H9 (cell line): ENCODE data around the gene IGF1R. TPM values are rescaled to one million over a fixed set of nuclear protein-coding genes. Genes with fewer than 3 reads are reported as not detected.

ENCODE experiments used
- DNase-seq: peaks from one replicate; pipeline ENCODE4 v3.0.0-alpha.2; 2017
- H2AFZ ChIP-seq: one replicate; pipeline ENCODE4 v1.6.1; 2013; ENCODE audit warnings: mild to moderate bottlenecking, low read length, control low read depth, moderate library complexity
- H2AK5ac ChIP-seq: 2 replicates; pipeline ENCODE4 v1.6.1; 2013; ENCODE audit warnings: low read length, control low read depth, mixed read lengths; ENCODE audit not compliant: insufficient read length
- H2BK120ac ChIP-seq: one replicate; pipeline ENCODE4 v1.6.1; 2013; ENCODE audit warnings: low read depth, mild to moderate bottlenecking, low read length, control low read depth, inconsistent platforms; ENCODE audit not compliant: poor library complexity, severe bottlenecking
- H2BK12ac ChIP-seq: 2 replicates; pipeline ENCODE4 v1.6.1; 2013; ENCODE audit warnings: low read length, control low read depth, mixed read lengths, low read depth; ENCODE audit not compliant: insufficient read length
- H2BK15ac ChIP-seq: 2 replicates; pipeline ENCODE4 v1.6.1; 2013; ENCODE audit warnings: low read depth, low read length, control low read depth
- H2BK20ac ChIP-seq: one replicate; pipeline ENCODE4 v1.6.1; 2013; ENCODE audit warnings: low read depth, mild to moderate bottlenecking, low read length, control low read depth, inconsistent platforms; ENCODE audit not compliant: poor library complexity, severe bottlenecking
- H2BK5ac ChIP-seq: 2 replicates; pipeline ENCODE4 v1.6.1; 2013; ENCODE audit warnings: low read length, control low read depth, mixed read lengths; ENCODE audit not compliant: insufficient read length
- H3K14ac ChIP-seq: 2 replicates; pipeline ENCODE4 v1.6.1; 2013; ENCODE audit warnings: low read length, control low read depth; ENCODE audit not compliant: insufficient read depth
- H3K18ac ChIP-seq: 2 replicates; pipeline ENCODE4 v1.6.1; 2013; ENCODE audit warnings: low read depth, mild to moderate bottlenecking, mixed read lengths, low read length, control low read depth; ENCODE audit not compliant: insufficient read length
- H3K23ac ChIP-seq: 2 replicates; pipeline ENCODE4 v1.6.1; 2013; ENCODE audit warnings: low read length, control low read depth, mixed read lengths, low read depth; ENCODE audit not compliant: insufficient read length
- H3K23me2 ChIP-seq: 2 replicates; pipeline ENCODE4 v1.6.1; 2013; ENCODE audit warnings: low read depth, mild to moderate bottlenecking, mixed read lengths, low read length, control low read depth; ENCODE audit not compliant: insufficient read length, poor library complexity, severe bottlenecking
- H3K27ac ChIP-seq: 2 replicates; pipeline ENCODE4 v1.5.1; 2013; ENCODE audit warnings: low read length, control low read depth, mixed read lengths, low read depth; ENCODE audit not compliant: insufficient read length
- H3K27me3 ChIP-seq: 2 replicates; pipeline ENCODE4 v1.6.1; 2013; ENCODE audit warnings: low read length, control low read depth, inconsistent platforms; ENCODE audit not compliant: insufficient read depth
- H3K4ac ChIP-seq: 2 replicates; pipeline ENCODE4 v1.6.1; 2013; ENCODE audit warnings: low read depth, mild to moderate bottlenecking, control low read depth, inconsistent platforms, low read length, moderate library complexity
- H3K4me1 ChIP-seq: 2 replicates; pipeline ENCODE4 v1.6.1; 2013; ENCODE audit warnings: low read length, control low read depth, inconsistent platforms; ENCODE audit not compliant: insufficient read depth
- H3K4me2 ChIP-seq: 2 replicates; pipeline ENCODE4 v1.6.1; 2013; ENCODE audit warnings: low read length, control low read depth, mixed read lengths; ENCODE audit not compliant: insufficient read length, insufficient read depth
- H3K56ac ChIP-seq: 2 replicates; pipeline ENCODE4 v1.6.1; 2013; ENCODE audit warnings: low read depth, mild to moderate bottlenecking, mixed read lengths, low read length, control low read depth; ENCODE audit not compliant: insufficient read length
- H3K79me1 ChIP-seq: 2 replicates; pipeline ENCODE4 v1.6.1; 2013; ENCODE audit warnings: low read depth, mild to moderate bottlenecking, moderate library complexity, low read length, control low read depth, inconsistent platforms; ENCODE audit not compliant: insufficient read depth, poor library complexity, severe bottlenecking
- H3K79me2 ChIP-seq: 2 replicates; pipeline ENCODE4 v1.6.1; 2013; ENCODE audit warnings: low read length, control low read depth, inconsistent platforms; ENCODE audit not compliant: insufficient read depth
- H3K9ac ChIP-seq: 2 replicates; pipeline ENCODE4 v1.6.1; 2013; ENCODE audit warnings: low read length, control low read depth, mixed read lengths; ENCODE audit not compliant: insufficient read length; ENCODE audit errors: extremely low read depth
- H3K9me3 ChIP-seq: one replicate; pipeline ENCODE4 v1.6.1; 2013; ENCODE audit warnings: low read depth, low read length, inconsistent platforms; ENCODE audit not compliant: control insufficient read depth
- H3T11ph ChIP-seq: one replicate; pipeline ENCODE4 v1.6.1; 2013; ENCODE audit warnings: mild to moderate bottlenecking, low read length, control low read depth, inconsistent platforms
- H4K20me1 ChIP-seq: one replicate; pipeline ENCODE4 v1.6.1; 2013; ENCODE audit not compliant: control insufficient read depth, insufficient read length, insufficient read depth
- H4K5ac ChIP-seq: 2 replicates; pipeline ENCODE4 v1.6.1; 2013; ENCODE audit warnings: low read depth, mild to moderate bottlenecking, mixed read lengths, low read length, control low read depth; ENCODE audit not compliant: insufficient read length
- H4K8ac ChIP-seq: replicated peaks from 2 replicates; pipeline ENCODE4 v1.6.1; 2013; ENCODE audit warnings: low read length, control low read depth, mixed read lengths, low read depth; ENCODE audit not compliant: insufficient read length
- H4K91ac ChIP-seq: 2 replicates; pipeline ENCODE4 v1.6.1; 2013; ENCODE audit warnings: low read depth, mild to moderate bottlenecking, moderate library complexity, mixed read lengths, low read length, control low read depth; ENCODE audit not compliant: insufficient read length
- H3K27ac Mint-ChIP-seq, 3 experiments: 2 replicates in 2 of 3; 3 replicates in 1 of 3; pipeline ENCODE4 v1.8.0; 2020 to 2021; ENCODE audit warnings: mixed read lengths in 3 of 3, mild to moderate bottlenecking in 1 of 3, moderate library complexity in 1 of 3
- H3K27me3 Mint-ChIP-seq: 2 replicates; pipeline ENCODE4 v1.8.0; 2021; ENCODE audit warnings: low read depth, mild to moderate bottlenecking, moderate library complexity, mixed read lengths
- H3K36me3 Mint-ChIP-seq, 3 experiments: 2 replicates in 2 of 3; 3 replicates in 1 of 3; pipeline ENCODE4 v1.8.0; 2020 to 2021; ENCODE audit warnings: low read depth in 3 of 3, mixed read lengths in 3 of 3; ENCODE audit not compliant: insufficient read depth in 1 of 3
- H3K4me1 Mint-ChIP-seq, 2 experiments: 2 replicates each; pipeline ENCODE4 v1.8.0; 2020; ENCODE audit warnings: mixed read lengths in 2 of 2
- H3K4me3 Mint-ChIP-seq, 2 experiments: 2 replicates in 1 of 2; 3 replicates in 1 of 2; pipeline ENCODE4 v1.8.0; 2020 to 2021; ENCODE audit warnings: mild to moderate bottlenecking in 2 of 2, mixed read lengths in 2 of 2, moderate library complexity in 1 of 2
- H3K9me3 Mint-ChIP-seq, 2 experiments: 2 replicates in 1 of 2; 3 replicates in 1 of 2; pipeline ENCODE4 v1.8.0; 2020; ENCODE audit warnings: mild to moderate bottlenecking in 2 of 2, mixed read lengths in 2 of 2, moderate library complexity in 1 of 2
- CTCF ChIP-seq: fragments of 200-600 bp; sonication (generic); conservative IDR thresholded peaks from 3 replicates; pipeline ENCODE4 v1.8.0; 2021; ENCODE audit warnings: antibody characterized with exemption, mild to moderate bottlenecking
- WGBS: extraction: QIAGEN DNeasy Blood & Tissue Kit; methylation state at CpG from one replicate; pipeline ENCODE4 v1.1.7; 2013; ENCODE audit warnings: missing lambda C conversion rate, low lambda C conversion rate, mixed read lengths; ENCODE audit not compliant: insufficient read length; ENCODE audit errors: extremely low coverage; 5-methylcytosine and 5-hydroxymethylcytosine counted together
- total RNA-seq: library from RNA; stranded (reverse); gene quantifications from 2 replicates; pipeline ENCODE4 v1.2.1, GENCODE V29; 2021

Gene IGF1R
- total RNA-seq, 1 experiment from 2014 or later = 70.0 TPM

- Histone ChIP-seq H3T11ph (no peak overlapping the region), H3K56ac (no peak overlapping the region), H3K4me2 (no peak overlapping the region), H3K4ac (no peak overlapping the region), H3K79me1 (peaks cover 6% of the 10 kb centered on the region), H4K8ac (no peak overlapping the region), H3K9me3 (no peaks in the 10 kb centered on the region), H3K14ac (no peak overlapping the region), H3K27ac (no peak overlapping the region), H2BK5ac (no peak overlapping the region), H2BK12ac (no peak overlapping the region), H4K91ac (no peak overlapping the region), H2AK5ac (no peak overlapping the region), H3K27me3 (no peaks in the 10 kb centered on the region), H4K5ac (no peak overlapping the region), H3K9ac (no peak overlapping the region), H3K79me2 (peaks cover 23% of the 10 kb centered on the region; the same call in 1 of the 2 replicates), H2BK20ac (no peak overlapping the region), H3K23ac (no peak overlapping the region), H2AFZ (no peak overlapping the region), H3K4me1 (peaks cover 18% of the 10 kb centered on the region; the same call in 1 of the 2 replicates), H3K23me2 (peaks cover 6% of the 10 kb centered on the region), H4K20me1 (no peaks in the 10 kb centered on the region), H3K18ac (no peak overlapping the region), H2BK15ac (no peak overlapping the region), H2BK120ac (no peak overlapping the region)
- peaks cover 67 to 71% of the 10 kb centered on the region in 2 experiments for H3K4me1 Mint-ChIP-seq
- H3K9me3 Mint-ChIP-seq = no peaks in the 10 kb centered on the region
- H3K4me3 Mint-ChIP-seq = no peak overlapping the region
- peak overlapping the region; percentile 15 to 76 (median 40); a peak in 5 of 7 replicates for H3K27ac Mint-ChIP-seq
- TF ChIP-seq CTCF = no peak
- no peaks in the 10 kb centered on the region for H3K36me3 Mint-ChIP-seq
- WGBS = no CpG with 5 or more reads among the region's 6 CpGs
- DNase-seq = no peak
- no peaks in the 10 kb centered on the region for H3K27me3 Mint-ChIP-seq
Measured at GRCh38 chr15:98861188-98861587, 212.8 kb downstream of the IGF1R start.
